ENCODE results near the gene PLRG1.

Gene PLRG1

GRCh38 chr4:154560824-154561231 is 10.6 kb upstream of the PLRG1 start:
- Histone ChIP-seq H3K9me3 (ENCODE audit: control insufficient read depth, insufficient read depth, low read length) (no peaks in the 10 kb centered on the region), H3K9ac (ENCODE audit: low read depth, low read length) (no peak overlapping the region), H3K36me3 (ENCODE audit: insufficient read depth, low read length) (no peaks in the 10 kb centered on the region), H3K4me1 (ENCODE audit: insufficient read depth, low read length) (no peaks in the 10 kb centered on the region)

- no peaks in the 10 kb centered on the region for H3K9me3 ChIP-seq (ENCODE audit: control insufficient read depth, insufficient read depth, low read length)
- no peak overlapping the region for H3K9ac ChIP-seq (ENCODE audit: low read depth, low read length)
- H3K36me3 ChIP-seq (ENCODE audit: insufficient read depth, low read length), result no peaks in the 10 kb centered on the region
- H3K4me1 ChIP-seq (ENCODE audit: insufficient read depth, low read length), result no peaks in the 10 kb centered on the region
Measured at GRCh38 chr4:154560419-154560801, 10.2 kb upstream of the PLRG1 start.

GRCh38 chr4:154559494-154560418 is 9.6 kb upstream of the PLRG1 start:
- Histone ChIP-seq H3K4me1 (ENCODE audit: insufficient read depth, low read length) (no peaks in the 10 kb centered on the region), H3K36me3 (ENCODE audit: insufficient read depth, low read length) (no peaks in the 10 kb centered on the region), H3K9me3 (ENCODE audit: control insufficient read depth, insufficient read depth, low read length) (no peaks in the 10 kb centered on the region), H3K9ac (ENCODE audit: low read depth, low read length) (no peak overlapping the region)

GRCh38 chr4:154559141-154559493 is 8.9 kb upstream of the PLRG1 start:
- no peaks in the 10 kb centered on the region for H3K4me1 ChIP-seq (ENCODE audit: insufficient read depth, low read length)
- no peak overlapping the region for H3K9ac ChIP-seq (ENCODE audit: low read depth, low read length)
- H3K36me3 ChIP-seq (ENCODE audit: insufficient read depth, low read length), result no peaks in the 10 kb centered on the region
- no peaks in the 10 kb centered on the region for H3K9me3 ChIP-seq (ENCODE audit: control insufficient read depth, insufficient read depth, low read length)

- no peaks in the 10 kb centered on the region for H3K9me3 ChIP-seq (ENCODE audit: control insufficient read depth, insufficient read depth, low read length)
- H3K9ac ChIP-seq (ENCODE audit: low read depth, low read length), result no peak overlapping the region
- no peaks in the 10 kb centered on the region for H3K36me3 ChIP-seq (ENCODE audit: insufficient read depth, low read length)
- no peaks in the 10 kb centered on the region for H3K4me1 ChIP-seq (ENCODE audit: insufficient read depth, low read length)
Measured at GRCh38 chr4:154551872-154552686, 1.9 kb upstream of the PLRG1 start.

GRCh38 chr4:154545689-154546088 is 4.5 kb downstream of the PLRG1 start:
- no peaks in the 10 kb centered on the region for H3K4me1 ChIP-seq (ENCODE audit: insufficient read depth, low read length)
- peaks cover 6% of the 10 kb centered on the region for H3K36me3 ChIP-seq (ENCODE audit: insufficient read depth, low read length)
- no peak overlapping the region for H3K9ac ChIP-seq (ENCODE audit: low read depth, low read length)
- no peaks in the 10 kb centered on the region for H3K9me3 ChIP-seq (ENCODE audit: control insufficient read depth, insufficient read depth, low read length)

- Histone ChIP-seq H3K9me3 (ENCODE audit: control insufficient read depth, insufficient read depth, low read length) (no peaks in the 10 kb centered on the region), H3K9ac (ENCODE audit: low read depth, low read length) (no peak overlapping the region), H3K36me3 (ENCODE audit: insufficient read depth, low read length) (peaks cover 16% of the 10 kb centered on the region), H3K4me1 (ENCODE audit: insufficient read depth, low read length) (no peaks in the 10 kb centered on the region)
Measured at GRCh38 chr4:154542271-154542879, 7.8 kb downstream of the PLRG1 start.

- no peak overlapping the region for H3K9ac ChIP-seq (ENCODE audit: low read depth, low read length)
Measured at GRCh38 chr4:154534296-154534695, 15.9 kb downstream of the PLRG1 start.

GRCh38 chr4:154529728-154530519 is 20.3 kb downstream of the PLRG1 start:
- no peaks in the 10 kb centered on the region for H3K36me3 ChIP-seq (ENCODE audit: insufficient read depth, low read length)
- no peak overlapping the region for H3K9ac ChIP-seq (ENCODE audit: low read depth, low read length)
- H3K4me1 ChIP-seq (ENCODE audit: insufficient read depth, low read length), result no peaks in the 10 kb centered on the region
- no peaks in the 10 kb centered on the region for H3K9me3 ChIP-seq (ENCODE audit: control insufficient read depth, insufficient read depth, low read length)

More at GRCh38 chr4:154534296-154534695, 15.9 kb downstream of the PLRG1 start:
- no peaks in the 10 kb centered on the region for H3K4me1 ChIP-seq (ENCODE audit: insufficient read depth, low read length)
- peaks cover 12% of the 10 kb centered on the region for H3K36me3 ChIP-seq (ENCODE audit: insufficient read depth, low read length)
- no peaks in the 10 kb centered on the region for H3K9me3 ChIP-seq (ENCODE audit: control insufficient read depth, insufficient read depth, low read length)

GRCh38 chr4:154528869-154529268 is 21.3 kb downstream of the PLRG1 start:
- no peaks in the 10 kb centered on the region for H3K9me3 ChIP-seq (ENCODE audit: control insufficient read depth, insufficient read depth, low read length)
- H3K9ac ChIP-seq (ENCODE audit: low read depth, low read length), result no peak overlapping the region
- no peaks in the 10 kb centered on the region for H3K4me1 ChIP-seq (ENCODE audit: insufficient read depth, low read length)
- no peaks in the 10 kb centered on the region for H3K36me3 ChIP-seq (ENCODE audit: insufficient read depth, low read length)

GRCh38 chr4:154527308-154527707 is 22.9 kb downstream of the PLRG1 start:
- no peaks in the 10 kb centered on the region for H3K9me3 ChIP-seq (ENCODE audit: control insufficient read depth, insufficient read depth, low read length)
- H3K4me1 ChIP-seq (ENCODE audit: insufficient read depth, low read length), result no peaks in the 10 kb centered on the region
- H3K36me3 ChIP-seq (ENCODE audit: insufficient read depth, low read length), result no peaks in the 10 kb centered on the region
- no peak overlapping the region for H3K9ac ChIP-seq (ENCODE audit: low read depth, low read length)

GRCh38 chr4:154526151-154526550 is 24.0 kb downstream of the PLRG1 start:
- Histone ChIP-seq H3K36me3 (ENCODE audit: insufficient read depth, low read length) (no peaks in the 10 kb centered on the region), H3K9me3 (ENCODE audit: control insufficient read depth, insufficient read depth, low read length) (no peaks in the 10 kb centered on the region), H3K4me1 (ENCODE audit: insufficient read depth, low read length) (no peaks in the 10 kb centered on the region), H3K9ac (ENCODE audit: low read depth, low read length) (no peak overlapping the region)

- H3K36me3 ChIP-seq (ENCODE audit: insufficient read depth, low read length), result no peaks in the 10 kb centered on the region
- no peak overlapping the region for H3K9ac ChIP-seq (ENCODE audit: low read depth, low read length)
- no peaks in the 10 kb centered on the region for H3K9me3 ChIP-seq (ENCODE audit: control insufficient read depth, insufficient read depth, low read length)
- H3K4me1 ChIP-seq (ENCODE audit: insufficient read depth, low read length), result no peaks in the 10 kb centered on the region
Measured at GRCh38 chr4:154521607-154522006, 28.6 kb downstream of the PLRG1 start.

- no peaks in the 10 kb centered on the region for H3K36me3 ChIP-seq (ENCODE audit: insufficient read depth, low read length)
- H3K9ac ChIP-seq (ENCODE audit: low read depth, low read length), result no peak overlapping the region
- H3K9me3 ChIP-seq (ENCODE audit: control insufficient read depth, insufficient read depth, low read length), result no peaks in the 10 kb centered on the region
- H3K4me1 ChIP-seq (ENCODE audit: insufficient read depth, low read length), result no peaks in the 10 kb centered on the region
Measured at GRCh38 chr4:154519214-154519613, 31.0 kb downstream of the PLRG1 start.

Measured in ES-I3 (cell line).